SU-DHL-6 (cell line): ENCODE results near the gene PVALEF.

Experiments
- H2AFZ ChIP-seq: fragments of 200-600 bp; sonication (generic); 2 replicates; pipeline ENCODE4 v1.6.1; 2014; ENCODE audit warnings: low read depth, mild to moderate bottlenecking, moderate library complexity, mixed read lengths, antibody characterized with exemption, low read length; ENCODE audit not compliant: severe bottlenecking
- H3F3A ChIP-seq: fragments of 200-600 bp; shearing (Covaris generic); 2 replicates; pipeline ENCODE4 v1.6.0; 2016; ENCODE audit warnings: antibody characterized with exemption, mild to moderate bottlenecking; ENCODE audit not compliant: insufficient read depth
- H3K27ac ChIP-seq: fragments of 200-600 bp; sonication (generic); 2 replicates; pipeline ENCODE4 v1.5.1; 2016; ENCODE audit warnings: low read depth, mild to moderate bottlenecking, low read length, moderate library complexity, mixed read lengths
- H3K27me3 ChIP-seq: fragments of 200-600 bp; sonication (generic), shearing (Covaris generic); 2 replicates; pipeline ENCODE4 v1.6.0; 2014; ENCODE audit warnings: mild to moderate bottlenecking, low read length
- H3K36me3 ChIP-seq: fragments of 200-600 bp; sonication (generic); 2 replicates; pipeline ENCODE4 v1.6.1; 2014; ENCODE audit warnings: mild to moderate bottlenecking, low read length, mixed read lengths
- H3K4me2 ChIP-seq: fragments of 300-600, 200-600 bp; shearing (Covaris generic), sonication (generic); 2 replicates; pipeline ENCODE4 v1.6.0; 2014; ENCODE audit warnings: low read length, low read depth, mild to moderate bottlenecking; ENCODE audit not compliant: poor library complexity, severe bottlenecking
- H3K4me3 ChIP-seq: fragments of 200-600 bp; sonication (generic); 2 replicates; pipeline ENCODE4 v1.5.1; 2014; ENCODE audit warnings: antibody characterized with exemption, low read length, mild to moderate bottlenecking, mixed read lengths; ENCODE audit not compliant: insufficient read depth, poor library complexity, severe bottlenecking
- H3K79me2 ChIP-seq: fragments of 200-600 bp; sonication (generic); 2 replicates; pipeline ENCODE4 v1.6.1; 2014; ENCODE audit warnings: mild to moderate bottlenecking, low read length, moderate library complexity; ENCODE audit not compliant: insufficient read depth
- H3K9ac ChIP-seq: fragments of 200-600 bp; sonication (generic); 2 replicates; pipeline ENCODE4 v1.7.0; 2014; ENCODE audit warnings: mild to moderate bottlenecking, low read length
- H3K9me2 ChIP-seq: fragments of 200-600 bp; sonication (generic); replicated peaks from 2 replicates; pipeline ENCODE4 v1.6.1; 2014; ENCODE audit warnings: low read length; ENCODE audit not compliant: insufficient read depth
- H3K9me3 ChIP-seq: fragments of 200-600 bp; sonication (generic); 2 replicates; pipeline ENCODE4 v1.6.1; 2014; ENCODE audit warnings: low read length, mixed read lengths; ENCODE audit not compliant: insufficient read depth
- H4K20me1 ChIP-seq: fragments of 200-600 bp; sonication (generic); 2 replicates; pipeline ENCODE4 v1.6.1; 2014; ENCODE audit warnings: low read depth, mild to moderate bottlenecking, antibody characterized with exemption, low read length, moderate library complexity, mixed read lengths
- CTCF ChIP-seq: fragments of 200-600 bp; sonication (generic); IDR thresholded peaks from one replicate; pipeline ENCODE4 v1.5.1; 2017; ENCODE audit warnings: antibody characterized with exemption, mild to moderate bottlenecking, low read length, moderate library complexity; ENCODE audit not compliant: insufficient read depth, poor library complexity, severe bottlenecking
- EZH2phosphoT487 ChIP-seq: fragments of 200-600 bp; sonication (generic), shearing (Covaris generic); conservative IDR thresholded peaks from 2 replicates; pipeline ENCODE4 v1.6.1; 2018; ENCODE audit warnings: mild to moderate bottlenecking, antibody characterized with exemption, low read length, moderate library complexity, mixed read lengths

PVALEF gene

GRCh38 chr17:81186203-81186602 is 20.9 kb downstream of the PVALEF start:
- no peaks in the 10 kb centered on the region for H4K20me1 ChIP-seq
- H3K9ac ChIP-seq: no peak overlapping the region
- no peaks in the 10 kb centered on the region for H3K9me3 ChIP-seq
- H3F3A ChIP-seq: no peaks in the 10 kb centered on the region
- no peaks in the 10 kb centered on the region for H3K36me3 ChIP-seq
- H3K4me3 ChIP-seq: no peak overlapping the region
- H3K79me2 ChIP-seq: no peaks in the 10 kb centered on the region
- no peak overlapping the region for H2AFZ ChIP-seq
- H3K4me2 ChIP-seq: no peak overlapping the region
- no peaks in the 10 kb centered on the region for H3K9me2 ChIP-seq
- no peak for TF ChIP-seq CTCF
- no peak for TF ChIP-seq EZH2phosphoT487
- H3K27ac ChIP-seq: no peak overlapping the region
- H3K27me3 ChIP-seq: no peaks in the 10 kb centered on the region

GRCh38 chr17:81187120-81187519 is 21.8 kb downstream of the PVALEF start:
- Histone ChIP-seq H3K9me3 (no peaks in the 10 kb centered on the region), H3K9ac (no peak overlapping the region), H3K36me3 (no peaks in the 10 kb centered on the region), H3K4me3 (no peak overlapping the region), H4K20me1 (no peaks in the 10 kb centered on the region), H2AFZ (no peak overlapping the region), H3K79me2 (no peaks in the 10 kb centered on the region), H3K27me3 (no peaks in the 10 kb centered on the region), H3K27ac (no peak overlapping the region), H3K9me2 (no peaks in the 10 kb centered on the region), H3F3A (no peaks in the 10 kb centered on the region), H3K4me2 (no peak overlapping the region)
- no peak for TF ChIP-seq CTCF
- no peak for TF ChIP-seq EZH2phosphoT487

GRCh38 chr17:81187586-81188490 is 22.5 kb downstream of the PVALEF start:
- Histone ChIP-seq H3K9me2 (no peaks in the 10 kb centered on the region), H3F3A (no peaks in the 10 kb centered on the region), H3K9ac (no peak overlapping the region), H3K4me2 (no peak overlapping the region), H3K27ac (no peak overlapping the region), H3K27me3 (no peaks in the 10 kb centered on the region), H3K79me2 (no peaks in the 10 kb centered on the region), H4K20me1 (no peaks in the 10 kb centered on the region), H3K9me3 (no peaks in the 10 kb centered on the region), H3K36me3 (no peaks in the 10 kb centered on the region), H2AFZ (no peak overlapping the region), H3K4me3 (no peak overlapping the region)
- TF ChIP-seq EZH2phosphoT487 (no peak), CTCF (no peak)
